Measurements from ENCODE around the gene SLC10A6.

SLC10A6 gene

GRCh38 chr4:86810847-86811246 is 38.3 kb downstream of the SLC10A6 start:
- Histone ChIP-seq H3K27me3 (ENCODE audit: insufficient read depth, low read length, poor library complexity, severe bottlenecking) (no peaks in the 10 kb centered on the region), H4K20me1 (ENCODE audit: insufficient read depth, low read length, poor library complexity, severe bottlenecking) (no peaks in the 10 kb centered on the region), H3K9me3 (ENCODE audit: insufficient read depth, low read depth, low read length) (no peaks in the 10 kb centered on the region; the same call in 1 of the 2 replicates), H3K9ac (ENCODE audit: low read depth, low read length, poor library complexity, severe bottlenecking) (no peak overlapping the region), H3K4me2 (ENCODE audit: low read depth, low read length, poor library complexity, severe bottlenecking) (no peak overlapping the region), H3K9me2 (replicated peaks; ENCODE audit: low read depth, low read length) (no peaks in the 10 kb centered on the region), H2AFZ (ENCODE audit: low read length) (no peak overlapping the region), H3K79me2 (ENCODE audit: insufficient read depth, low read length) (no peaks in the 10 kb centered on the region), H3F3A (ENCODE audit: low read depth) (no peaks in the 10 kb centered on the region), H3K4me3 (ENCODE audit: low read length, poor library complexity, severe bottlenecking) (no peak overlapping the region), H3K36me3 (ENCODE audit: insufficient read depth, low read length) (no peaks in the 10 kb centered on the region), H3K4me1 (ENCODE audit: insufficient read depth, low read length, poor library complexity, severe bottlenecking) (no peaks in the 10 kb centered on the region)
- TF ChIP-seq CTCF (conservative IDR thresholded peaks at IDR 0.05; ENCODE audit: low read length) (no peak), EZH2phosphoT487 (IDR thresholded peaks at IDR 0.05; ENCODE audit: borderline replicate concordance) (no peak)

DNA sequence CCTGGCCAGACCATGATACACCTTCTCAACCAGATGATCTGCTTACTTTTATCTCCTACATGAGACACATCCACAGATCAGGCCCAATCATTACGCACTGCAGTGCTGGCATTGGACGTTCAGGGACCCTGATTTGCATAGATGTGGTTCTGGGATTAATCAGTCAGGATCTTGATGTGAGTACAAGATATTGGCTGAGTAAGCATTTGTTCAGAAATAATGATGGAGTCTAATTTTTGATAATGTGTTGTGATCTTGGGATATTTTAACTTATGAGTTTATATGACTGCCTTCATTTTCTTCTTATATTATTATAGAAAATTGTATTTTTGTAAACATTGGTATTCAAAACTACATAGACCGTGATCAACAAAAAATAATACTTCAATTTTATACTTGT is 39.4 kb downstream of the SLC10A6 start:
- Histone ChIP-seq H3K4me1 (ENCODE audit: insufficient read depth, low read length, poor library complexity, severe bottlenecking) (no peaks in the 10 kb centered on the region), H3K9ac (ENCODE audit: low read depth, low read length, poor library complexity, severe bottlenecking) (no peak overlapping the region), H4K20me1 (ENCODE audit: insufficient read depth, low read length, poor library complexity, severe bottlenecking) (no peaks in the 10 kb centered on the region), H3K4me2 (ENCODE audit: low read depth, low read length, poor library complexity, severe bottlenecking) (no peak overlapping the region), H3K79me2 (ENCODE audit: insufficient read depth, low read length) (no peaks in the 10 kb centered on the region), H3K4me3 (ENCODE audit: low read length, poor library complexity, severe bottlenecking) (no peak overlapping the region), H3K27me3 (ENCODE audit: insufficient read depth, low read length, poor library complexity, severe bottlenecking) (no peaks in the 10 kb centered on the region), H3F3A (ENCODE audit: low read depth) (no peaks in the 10 kb centered on the region), H3K36me3 (ENCODE audit: insufficient read depth, low read length) (no peaks in the 10 kb centered on the region), H3K9me2 (replicated peaks; ENCODE audit: low read depth, low read length) (no peaks in the 10 kb centered on the region), H3K9me3 (ENCODE audit: insufficient read depth, low read depth, low read length) (no peaks in the 10 kb centered on the region), H2AFZ (ENCODE audit: low read length) (no peak overlapping the region)
- no peak for TF ChIP-seq EZH2phosphoT487 (IDR thresholded peaks at IDR 0.05; ENCODE audit: borderline replicate concordance)
- TF ChIP-seq CTCF (conservative IDR thresholded peaks at IDR 0.05; ENCODE audit: low read length), result no peak

DNA sequence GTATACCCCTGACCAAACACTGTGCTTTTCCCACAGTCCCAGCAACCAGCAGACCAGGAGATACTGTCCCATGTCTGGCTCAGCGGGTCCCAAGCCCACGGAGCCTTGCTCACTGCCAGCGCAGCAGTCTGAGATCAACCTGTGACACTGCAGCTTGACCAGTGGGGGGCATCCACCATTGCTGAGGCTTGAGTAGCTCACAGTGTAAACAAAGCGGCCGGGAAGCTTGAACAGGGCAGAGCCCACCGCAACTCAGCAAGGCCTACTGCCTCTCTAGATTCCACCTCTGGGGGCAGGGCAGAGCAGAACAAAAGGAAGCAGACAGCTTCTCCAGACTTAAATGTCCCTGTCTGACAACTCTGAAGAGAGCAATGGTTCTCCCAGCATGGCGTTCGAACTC is 58.1 kb downstream of the SLC10A6 start:
- Histone ChIP-seq H3K27me3 (ENCODE audit: insufficient read depth, low read length, poor library complexity, severe bottlenecking) (no peaks in the 10 kb centered on the region), H3K9me3 (ENCODE audit: insufficient read depth, low read depth, low read length) (no peaks in the 10 kb centered on the region), H3K4me2 (ENCODE audit: low read depth, low read length, poor library complexity, severe bottlenecking) (no peak overlapping the region), H3K4me1 (ENCODE audit: insufficient read depth, low read length, poor library complexity, severe bottlenecking) (no peaks in the 10 kb centered on the region), H3K9me2 (replicated peaks; ENCODE audit: low read depth, low read length) (no peaks in the 10 kb centered on the region), H3K9ac (ENCODE audit: low read depth, low read length, poor library complexity, severe bottlenecking) (no peak overlapping the region), H3K4me3 (ENCODE audit: low read length, poor library complexity, severe bottlenecking) (no peak overlapping the region), H3K79me2 (ENCODE audit: insufficient read depth, low read length) (no peaks in the 10 kb centered on the region), H3K36me3 (ENCODE audit: insufficient read depth, low read length) (no peaks in the 10 kb centered on the region), H3F3A (ENCODE audit: low read depth) (no peaks in the 10 kb centered on the region), H4K20me1 (ENCODE audit: insufficient read depth, low read length, poor library complexity, severe bottlenecking) (no peaks in the 10 kb centered on the region), H2AFZ (ENCODE audit: low read length) (no peak overlapping the region)
- TF ChIP-seq EZH2phosphoT487 (IDR thresholded peaks at IDR 0.05; ENCODE audit: borderline replicate concordance), result no peak
- TF ChIP-seq CTCF (conservative IDR thresholded peaks at IDR 0.05; ENCODE audit: low read length), result peak; percentile 33; the same call in 1 of the 2 replicates
